GM19238 (cell line): Measurements from ENCODE around the gene HJURP.

ENCODE experiments used
- DNase-seq: peaks from one replicate; pipeline ENCODE4 v3.0.0; 2011; ENCODE audit warnings: low spot score; ENCODE audit not compliant: insufficient read length

HJURP gene

DNA sequence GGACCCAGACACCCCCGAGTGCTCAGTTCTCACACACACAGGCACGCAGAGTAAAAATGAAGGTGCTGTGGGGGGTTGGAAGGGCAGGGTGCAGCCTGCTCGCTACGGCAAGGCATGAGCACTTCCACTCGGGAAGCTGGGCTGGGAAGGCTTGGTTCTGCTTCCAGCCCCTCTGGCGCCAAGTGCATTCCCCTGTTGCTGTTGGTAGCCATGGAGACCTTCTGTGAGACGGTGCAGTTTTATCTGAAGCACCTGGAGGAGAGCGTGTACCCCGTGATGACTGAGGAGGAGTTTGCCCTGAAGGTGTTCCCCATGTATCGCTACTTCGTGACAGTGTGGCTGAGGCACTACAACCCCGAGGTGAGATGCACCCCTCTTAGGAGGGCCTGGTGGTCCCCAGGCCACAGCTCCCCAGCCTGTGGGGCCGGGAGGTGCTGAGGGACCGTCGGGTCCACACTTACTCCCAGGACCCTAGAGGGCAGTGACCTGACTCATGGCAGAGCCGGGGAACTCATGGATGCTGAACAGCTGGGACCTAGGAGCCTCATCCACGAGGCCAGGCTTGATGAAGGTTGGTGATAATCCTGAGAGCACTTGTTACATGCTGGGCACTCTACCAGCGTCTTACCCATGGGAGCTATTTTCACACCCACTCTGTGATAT, 60.7 kb downstream of the HJURP start:
- no peak for DNase-seq

DNA sequence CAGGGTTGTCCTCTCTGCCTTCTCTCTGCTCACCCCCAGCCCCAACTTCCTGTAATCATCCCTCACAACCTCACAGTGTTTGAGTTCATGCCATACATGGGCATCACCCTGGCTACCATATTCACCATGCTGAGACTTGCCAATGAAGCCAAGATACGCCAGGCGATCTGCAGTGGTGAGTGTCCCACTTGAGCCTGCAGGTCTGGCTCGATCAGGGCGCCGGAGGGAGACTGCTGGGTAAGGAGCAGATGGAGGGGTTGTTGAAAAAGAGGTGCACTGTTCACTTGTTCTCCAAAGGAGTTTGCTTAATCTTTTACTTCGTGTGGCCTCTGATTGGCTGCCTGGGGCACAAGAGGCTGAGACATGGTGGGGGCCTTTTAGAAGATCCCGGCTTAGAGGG, 61.6 kb downstream of the HJURP start:
- DNase-seq = no peak

DNA sequence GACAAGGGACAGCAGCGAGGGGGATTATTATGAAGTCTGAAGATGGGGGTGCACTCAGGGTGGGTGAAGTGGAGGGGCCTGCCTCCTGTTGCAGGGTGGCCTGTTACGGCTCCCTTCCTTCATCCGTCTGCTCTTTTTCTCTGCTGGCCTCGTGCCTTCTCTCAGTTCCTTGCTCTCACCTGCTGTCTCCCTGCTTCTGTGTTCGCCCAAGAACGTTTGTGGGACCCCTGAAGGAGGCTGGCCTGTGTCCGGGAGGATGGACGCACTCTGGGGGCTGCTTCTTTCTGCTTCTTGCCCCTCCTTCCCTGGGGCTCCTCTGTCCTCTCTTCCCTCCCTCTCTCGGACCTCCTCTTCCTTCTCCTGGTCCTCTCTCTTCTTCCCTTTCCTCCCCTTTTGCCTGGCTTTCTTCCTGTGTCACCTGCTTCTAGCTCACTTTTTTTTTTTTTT, 62.4 kb downstream of the HJURP start:
- DNase-seq = no peak

DNA sequence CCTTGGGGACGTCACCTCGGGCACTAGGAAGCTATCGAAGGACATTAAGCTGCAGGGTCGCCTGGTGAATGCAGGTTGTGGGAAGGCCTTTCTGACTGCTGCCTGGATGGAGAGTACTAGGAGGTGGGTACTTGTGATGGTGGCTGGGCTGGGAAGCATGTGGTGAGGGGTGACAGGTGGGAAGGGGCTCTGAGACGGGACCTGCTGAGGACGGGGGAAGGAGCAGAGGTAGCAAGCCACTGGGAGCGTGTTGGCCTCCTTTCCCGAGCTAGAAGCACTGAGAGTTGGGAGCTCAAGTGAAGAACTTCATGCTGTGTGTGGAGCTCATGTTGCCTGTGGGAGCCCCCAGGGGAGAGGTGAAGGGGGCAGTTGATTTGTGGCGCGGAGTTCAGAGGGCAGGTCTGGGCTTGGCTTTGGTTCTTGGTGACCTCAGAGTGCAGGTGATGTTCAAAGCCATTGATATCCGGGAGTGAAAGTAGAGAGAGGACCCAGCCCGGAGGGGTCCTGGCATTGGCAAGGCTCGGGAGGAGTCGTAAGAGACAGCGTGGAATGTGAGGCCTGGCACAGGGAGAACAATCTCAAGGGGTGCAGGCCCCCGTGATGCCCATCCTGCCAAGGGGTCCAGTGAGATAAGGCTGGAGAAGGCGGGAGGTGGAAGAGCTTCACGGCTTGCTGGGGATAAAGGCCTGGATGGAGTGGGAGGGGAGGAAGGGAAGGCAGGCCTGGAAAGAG, 63.0 kb downstream of the HJURP start:
- DNase-seq = no peak

DNA sequence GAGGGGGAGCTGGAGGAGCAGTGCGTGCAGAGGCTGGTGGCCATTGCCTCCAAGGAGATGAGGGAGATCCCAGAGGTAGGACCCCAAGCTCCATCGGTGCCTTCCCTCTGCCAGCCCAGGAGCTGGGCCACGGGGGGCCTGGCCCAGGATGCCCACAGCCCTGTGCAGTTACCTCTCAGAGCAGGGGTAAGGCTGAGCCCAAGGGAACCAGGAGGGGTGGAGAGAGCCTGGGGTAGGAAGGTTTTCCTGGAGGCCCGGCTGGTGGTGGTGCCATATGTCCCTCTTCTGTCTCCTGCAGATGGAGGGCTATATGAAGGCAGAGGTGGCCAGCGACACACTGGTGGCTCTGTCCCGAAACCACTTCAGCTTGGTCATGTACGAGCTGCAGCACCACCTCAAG, 64.8 kb downstream of the HJURP start:
- DNase-seq = no peak
